Naive thymus-derived CD8-positive, alpha-beta T cell (primary cell): Measurements from ENCODE around the gene IGFBPL1. TPM values are rescaled to one million over a fixed set of nuclear protein-coding genes. Genes with fewer than 3 reads are reported as not detected.
"Not testable (repeated sequence)": the region's sequence is repeated elsewhere in the genome, so short reads cannot be mapped to it uniquely, and the experiment has no call there.

Experiments used
- ATAC-seq, 2 donors: fragments of 150-1000 bp; cut with Tn5 transposase in 1 of 2; sonication (Bioruptor Pico), chemical (Tn5 transposase) in 1 of 2; 1 replicate in 1 of 2; 2 replicates in 1 of 2; pipeline ENCODE4 v1.10.0; 2021; ENCODE audit warnings: mild to moderate bottlenecking in 2 of 2, moderate library complexity in 2 of 2
- POLR2A ChIA-PET: fragments of 350-600 bp; sonication (Branson Sonifier 250); formaldehyde crosslinking; loops from one replicate; lab custom pipeline; 2021; ENCODE audit warnings: antibody characterized with exemption; lab: Charles Lee
- DNase-seq, 10 donors: peaks; one replicate each; pipeline versions ENCODE4 v3.0.0 to v3.0.0-alpha.2; 2020 to 2022
- H3K27ac Mint-ChIP-seq, 10 donors: one replicate each; pipeline ENCODE4 v1.8.0; 2020 to 2022; ENCODE audit warnings: mild to moderate bottlenecking in 10 of 10, mixed read lengths in 10 of 10, moderate library complexity in 4 of 10, inconsistent platforms in 1 of 10
- H3K27me3 Mint-ChIP-seq, 5 donors: one replicate each; pipeline ENCODE4 v1.8.0; 2021 to 2022; ENCODE audit warnings: mixed read lengths in 5 of 5
- H3K36me3 Mint-ChIP-seq, 3 donors: one replicate each; pipeline ENCODE4 v1.8.0; 2020 to 2022; ENCODE audit warnings: mixed read lengths in 3 of 3, mild to moderate bottlenecking in 2 of 3, inconsistent platforms in 1 of 3
- H3K4me1 Mint-ChIP-seq, 4 donors: one replicate each; pipeline ENCODE4 v1.8.0; 2021 to 2022; ENCODE audit warnings: mixed read lengths in 4 of 4
- H3K4me3 Mint-ChIP-seq, 10 donors: one replicate each; pipeline ENCODE4 v1.8.0; 2020 to 2022; ENCODE audit warnings: mild to moderate bottlenecking in 10 of 10, mixed read lengths in 10 of 10, moderate library complexity in 6 of 10, inconsistent platforms in 1 of 10
- H3K9me3 Mint-ChIP-seq, 9 donors: one replicate each; pipeline ENCODE4 v1.8.0; 2020 to 2022; ENCODE audit warnings: mixed read lengths in 9 of 9, mild to moderate bottlenecking in 3 of 9, inconsistent platforms in 1 of 9, moderate library complexity in 1 of 9
- polyA plus RNA-seq, 3 donors: library from polyadenylated mRNA; unstranded; fragments of 300-500 nt; fragmentation: Illumina TruSeq; gene quantifications; one replicate each; pipeline ENCODE4 v1.2.3, GENCODE V29; 2021
- total RNA-seq, 8 experiments: library from RNA in 2 of 8; stranded (reverse) in 2 of 8; gene quantifications; one replicate each; pipeline ENCODE4 v1.2.3 and lab custom pipeline; 2021 to 2026

The IGFBPL1 gene, protein sequence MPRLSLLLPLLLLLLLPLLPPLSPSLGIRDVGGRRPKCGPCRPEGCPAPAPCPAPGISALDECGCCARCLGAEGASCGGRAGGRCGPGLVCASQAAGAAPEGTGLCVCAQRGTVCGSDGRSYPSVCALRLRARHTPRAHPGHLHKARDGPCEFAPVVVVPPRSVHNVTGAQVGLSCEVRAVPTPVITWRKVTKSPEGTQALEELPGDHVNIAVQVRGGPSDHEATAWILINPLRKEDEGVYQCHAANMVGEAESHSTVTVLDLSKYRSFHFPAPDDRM
- total RNA-seq (not detected), polyA plus RNA-seq (not detected), total RNA-seq (lab: John Stamatoyannopoulos, UW) (0 to 0.25 (median 0) reads per million in 6 experiments)

- DNase-seq (no peak), ATAC-seq (no peak)
- H3K4me3 Mint-ChIP-seq: peak within 1 kb of the TSS in 9 of 10 donors; percentile 9 to 69 (median 54)
- no peaks in the 10 kb centered on the region for H3K36me3 Mint-ChIP-seq
- POLR2A ChIA-PET: no interaction called here
- H3K4me1 Mint-ChIP-seq: peaks cover 0 to 8% (median 6%) of the 10 kb centered on the region in 4 donors
- no peak within 1 kb of the TSS for H3K27ac Mint-ChIP-seq
- H3K9me3 Mint-ChIP-seq: no peaks in the 10 kb centered on the region
- H3K27me3 Mint-ChIP-seq: peaks cover 27 to 84% (median 45%) of the 10 kb centered on the region in 5 donors
Observed at GRCh38 chr9:38423973-38424843, at the start of gene IGFBPL1. IGFBPL1 (minus strand) TSS chr9:38424454; CDS start chr9:38424424, 30 bp downstream.

DNA sequence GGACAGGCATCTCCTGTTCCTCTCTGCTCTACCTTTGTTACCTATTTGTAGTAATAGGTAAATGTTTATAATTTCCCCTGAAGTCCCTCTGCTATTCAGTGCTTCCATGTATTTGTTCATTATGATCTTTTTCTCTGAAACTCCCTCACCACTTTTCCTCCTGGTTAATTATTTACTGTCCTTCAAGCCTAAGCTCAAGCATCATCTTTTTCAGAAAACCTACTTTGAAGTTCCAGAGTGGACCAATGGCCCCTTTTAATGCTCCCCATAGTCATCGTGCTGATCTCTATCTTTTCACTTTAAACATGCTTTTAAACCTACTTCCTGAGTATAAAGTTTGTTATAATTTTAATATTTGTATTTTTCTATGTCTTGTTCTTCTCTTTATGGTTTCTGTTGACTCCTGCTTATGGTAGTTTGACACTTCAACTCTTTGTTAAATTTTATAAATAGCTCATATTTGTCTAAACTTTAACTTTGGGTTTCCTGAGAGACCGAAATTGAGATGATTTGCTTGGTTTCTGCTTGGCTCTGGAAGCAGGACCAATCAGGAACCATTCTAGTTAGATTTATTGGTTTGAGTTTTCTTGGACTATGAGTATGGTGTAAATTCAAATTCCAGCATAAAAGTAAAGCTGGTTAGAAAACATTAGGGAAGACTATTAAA lies 48.5 kb upstream of the IGFBPL1 start:
- peaks cover 0 to 13% (median 3%) of the 10 kb centered on the region in 5 donors for H3K27me3 Mint-ChIP-seq
- H3K4me1 Mint-ChIP-seq, H3K4me3 Mint-ChIP-seq, POLR2A ChIA-PET, DNase-seq, H3K27ac Mint-ChIP-seq, ATAC-seq, H3K36me3 Mint-ChIP-seq: not testable (repeated sequence)
- peaks cover 3 to 18% (median 9%) of the 10 kb centered on the region in 9 donors for H3K9me3 Mint-ChIP-seq

DNA sequence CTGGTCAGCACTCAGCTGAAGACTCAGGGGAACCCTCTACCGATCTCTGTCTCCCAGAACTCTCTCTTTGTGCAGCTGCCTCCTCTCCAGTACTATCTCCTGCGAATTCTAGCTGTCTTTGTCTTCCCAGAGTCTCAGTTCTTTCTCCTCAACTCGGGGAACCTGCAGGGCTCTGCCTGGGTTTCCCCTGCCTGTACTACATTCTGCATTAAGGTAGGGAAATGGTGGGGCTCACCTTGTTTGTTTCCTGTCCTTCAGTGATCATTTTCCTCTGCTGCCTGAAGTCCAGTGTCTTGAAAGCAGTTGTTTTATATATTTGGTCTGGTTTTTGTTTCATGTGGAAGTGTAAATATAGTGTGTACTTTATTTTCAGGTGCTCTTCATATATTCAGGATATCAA lies 43.1 kb upstream of the IGFBPL1 start:
- H3K27me3 Mint-ChIP-seq: peaks cover 0 to 17% (median 3%) of the 10 kb centered on the region in 5 donors
- ATAC-seq: no peak
- H3K9me3 Mint-ChIP-seq: peaks cover 0 to 9% (median 4%) of the 10 kb centered on the region in 9 donors
- no peak for DNase-seq
- POLR2A ChIA-PET: no interaction called here
- H3K4me1 Mint-ChIP-seq: peaks cover 0 to 4% (median 0%) of the 10 kb centered on the region in 4 donors
- H3K27ac Mint-ChIP-seq: peak overlapping the region in 1 of 10 donors; percentile 53
- no peak overlapping the region for H3K4me3 Mint-ChIP-seq
- H3K36me3 Mint-ChIP-seq: peaks cover 0 to 13% (median 0%) of the 10 kb centered on the region in 3 donors

GRCh38 chr9:38453835-38454234 lies 29.6 kb upstream of the IGFBPL1 start:
- no peak overlapping the region for H3K4me3 Mint-ChIP-seq
- POLR2A ChIA-PET: no interaction called here
- ATAC-seq (no peak), DNase-seq (no peak)
- H3K27ac Mint-ChIP-seq: no peak overlapping the region
- peaks cover 10 to 45% (median 26%) of the 10 kb centered on the region in 9 donors for H3K9me3 Mint-ChIP-seq
- no peaks in the 10 kb centered on the region for H3K4me1 Mint-ChIP-seq
- H3K36me3 Mint-ChIP-seq: peaks cover 0 to 46% (median 16%) of the 10 kb centered on the region in 3 donors
- H3K27me3 Mint-ChIP-seq: peaks cover 10 to 22% (median 17%) of the 10 kb centered on the region in 5 donors

DNA sequence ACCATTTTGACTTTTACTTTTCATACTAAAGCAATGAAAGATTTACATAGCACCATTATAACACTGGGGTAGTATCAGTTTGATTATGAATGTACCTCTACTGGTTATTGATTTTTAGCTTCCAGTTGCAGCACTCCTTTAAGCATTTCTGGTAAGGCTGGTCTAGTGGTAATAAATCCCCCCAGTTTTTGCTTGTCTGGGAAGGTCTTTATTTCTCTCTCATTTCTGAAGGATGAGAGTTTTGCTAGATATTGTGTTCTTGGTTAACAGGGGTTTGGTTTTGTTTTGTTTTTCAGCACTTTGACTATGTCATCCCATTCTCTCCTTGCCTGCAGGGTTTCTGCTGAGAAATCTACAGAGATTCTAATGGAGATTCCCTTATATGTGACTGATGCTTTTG lies 26.9 kb upstream of the IGFBPL1 start:
- no peak for ATAC-seq
- H3K27me3 Mint-ChIP-seq: peaks cover 12 to 36% (median 23%) of the 10 kb centered on the region in 5 donors

DNA sequence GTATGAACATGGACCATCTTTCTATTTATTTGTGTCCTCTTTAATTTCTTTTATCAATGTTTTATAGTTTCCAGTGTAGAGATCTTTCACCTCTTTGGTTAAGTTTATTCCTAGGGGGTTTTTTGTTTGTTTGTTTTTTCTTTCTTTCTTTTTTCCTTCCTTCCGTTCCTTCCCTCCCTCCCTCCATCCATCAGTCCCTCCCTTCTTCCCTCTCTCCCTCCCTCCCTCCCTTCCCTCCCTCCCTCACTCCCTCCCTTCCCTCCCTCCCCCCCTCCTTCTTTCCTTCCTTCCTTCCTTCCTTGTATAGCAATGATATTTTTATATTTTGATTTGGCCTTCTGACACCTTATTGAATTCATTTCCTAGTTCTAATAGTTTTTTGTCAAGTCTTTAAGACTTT lies 23.4 kb upstream of the IGFBPL1 start:
- Mint-ChIP-seq H3K27ac (no peak overlapping the region), H3K36me3 (peaks cover 2 to 28% (median 12%) of the 10 kb centered on the region in 3 donors), H3K27me3 (peaks cover 13 to 20% (median 16%) of the 10 kb centered on the region in 5 donors), H3K4me1 (no peaks in the 10 kb centered on the region), H3K4me3 (no peak overlapping the region), H3K9me3 (peaks cover 10 to 27% (median 26%) of the 10 kb centered on the region in 9 donors)
- ATAC-seq (no peak), DNase-seq (no peak)
- POLR2A ChIA-PET: no interaction called here

More for the DNA sequence above, 26.9 kb upstream of the IGFBPL1 start:
- Mint-ChIP-seq H3K36me3 (peaks cover under 1 to 46% (median 16%) of the 10 kb centered on the region in 3 donors), H3K4me1 (no peaks in the 10 kb centered on the region), H3K4me3 (no peak overlapping the region), H3K27ac (no peak overlapping the region), H3K9me3 (peaks cover 10 to 45% (median 26%) of the 10 kb centered on the region in 9 donors)
- POLR2A ChIA-PET: no interaction called here
- no peak for DNase-seq

- Mint-ChIP-seq H3K4me3 (no peak overlapping the region), H3K36me3 (peaks cover 0 to 9% (median 2%) of the 10 kb centered on the region in 3 donors), H3K9me3 (peaks cover 0 to 9% (median 7%) of the 10 kb centered on the region in 9 donors), H3K27ac (peak overlapping the region in 1 of 10 donors; percentile 28), H3K4me1 (no peaks in the 10 kb centered on the region), H3K27me3 (peaks cover 15 to 30% (median 18%) of the 10 kb centered on the region in 5 donors)
- POLR2A ChIA-PET: no interaction called here
- DNase-seq (no peak), ATAC-seq (no peak)
Observed at GRCh38 chr9:38445154-38446043, 21.1 kb upstream of the IGFBPL1 start.

GRCh38 chr9:38443597-38443996 lies 19.3 kb upstream of the IGFBPL1 start:
- Mint-ChIP-seq H3K27me3 (peaks cover 9 to 32% (median 22%) of the 10 kb centered on the region in 5 donors), H3K36me3 (peaks cover 0 to 2% (median 2%) of the 10 kb centered on the region in 3 donors), H3K9me3 (peaks cover 0 to 3% (median 0%) of the 10 kb centered on the region in 9 donors), H3K4me1 (no peaks in the 10 kb centered on the region), H3K27ac (no peak overlapping the region), H3K4me3 (no peak overlapping the region)
- POLR2A ChIA-PET: no interaction called here
- DNase-seq: no peak
- ATAC-seq: no peak

DNA sequence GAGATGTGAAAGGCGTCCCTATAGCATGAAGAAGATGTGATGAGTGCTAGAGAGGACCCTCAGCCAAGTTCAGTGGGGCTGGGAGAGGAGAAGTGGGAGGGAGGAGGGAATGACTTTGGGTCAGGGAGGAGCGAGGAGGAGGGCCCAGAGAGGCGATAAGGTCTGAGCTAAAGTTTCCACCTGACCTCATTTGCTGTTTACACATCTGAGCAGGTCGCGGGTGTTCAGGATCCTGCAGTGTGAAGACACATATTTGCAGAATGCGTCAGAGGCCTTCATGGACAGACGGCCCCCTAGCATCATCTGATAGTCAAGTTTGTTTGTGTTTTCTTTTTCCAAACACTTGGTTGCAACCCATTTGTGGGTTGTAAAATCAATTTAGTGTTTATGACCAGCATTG lies 18.9 kb upstream of the IGFBPL1 start:
- no peak for DNase-seq
- H3K9me3 Mint-ChIP-seq: peaks cover 0 to 3% (median 0%) of the 10 kb centered on the region in 9 donors
- H3K27me3 Mint-ChIP-seq: peaks cover 9 to 32% (median 22%) of the 10 kb centered on the region in 5 donors
- H3K4me1 Mint-ChIP-seq: no peaks in the 10 kb centered on the region
- peaks cover 0 to 2% (median 2%) of the 10 kb centered on the region in 3 donors for H3K36me3 Mint-ChIP-seq
- POLR2A ChIA-PET: no interaction called here
- no peak overlapping the region for H3K4me3 Mint-ChIP-seq
- no peak overlapping the region for H3K27ac Mint-ChIP-seq
- no peak for ATAC-seq

- no peak for ATAC-seq
- peaks cover 0 to 3% (median 0%) of the 10 kb centered on the region in 9 donors for H3K9me3 Mint-ChIP-seq
- no peak overlapping the region for H3K4me3 Mint-ChIP-seq
- POLR2A ChIA-PET: no interaction called here
- peaks cover 9 to 32% (median 21%) of the 10 kb centered on the region in 5 donors for H3K27me3 Mint-ChIP-seq
- H3K4me1 Mint-ChIP-seq: no peaks in the 10 kb centered on the region
- H3K27ac Mint-ChIP-seq: no peak overlapping the region
- peaks cover 0 to 2% (median 2%) of the 10 kb centered on the region in 3 donors for H3K36me3 Mint-ChIP-seq
- DNase-seq: no peak
Observed at GRCh38 chr9:38442473-38443096, 18.3 kb upstream of the IGFBPL1 start.
